ENCODE measurements around the gene BABAM1. TPM values are rescaled to one million over a fixed set of nuclear protein-coding genes. Genes with fewer than 3 reads are reported as not detected.

The BABAM1 gene
- total RNA-seq, 1 donor from 2014 or later: 125 TPM

DNA sequence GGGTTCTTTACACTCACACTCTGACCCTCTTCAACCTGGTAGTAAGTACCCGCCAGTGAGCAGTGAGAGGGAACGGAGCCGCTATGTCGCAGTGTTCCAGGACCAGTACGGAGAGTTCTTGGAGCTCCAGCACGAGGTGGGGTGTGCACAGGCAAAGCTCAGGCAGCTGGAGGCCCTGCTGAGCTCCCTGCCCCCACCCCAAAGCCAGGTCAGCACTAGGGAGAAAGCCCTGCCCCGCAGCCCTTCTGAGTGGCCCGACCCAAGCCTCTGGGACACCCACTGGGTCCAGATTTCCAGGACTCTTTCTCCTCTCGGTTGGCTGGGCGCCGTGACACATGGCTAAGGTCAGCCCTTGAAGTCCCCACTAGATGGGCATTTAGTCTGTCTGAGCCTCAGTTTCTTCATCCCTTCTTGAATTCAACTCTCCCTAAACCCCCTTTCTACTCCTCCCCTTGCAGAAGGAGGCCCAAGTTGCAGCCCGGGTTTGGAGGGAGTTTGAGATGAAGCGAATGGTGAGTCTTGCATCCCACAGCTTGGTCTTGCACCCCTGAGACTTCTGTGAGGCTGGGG lies 39.4 kb upstream of the BABAM1 start:
- no peak for DNase-seq (ENCODE audit: low read depth)
- peak overlapping the region; percentile 13 for H3K4me3 ChIP-seq (ENCODE audit: low read depth, low read length)
- TF ChIP-seq, protein P1, sequence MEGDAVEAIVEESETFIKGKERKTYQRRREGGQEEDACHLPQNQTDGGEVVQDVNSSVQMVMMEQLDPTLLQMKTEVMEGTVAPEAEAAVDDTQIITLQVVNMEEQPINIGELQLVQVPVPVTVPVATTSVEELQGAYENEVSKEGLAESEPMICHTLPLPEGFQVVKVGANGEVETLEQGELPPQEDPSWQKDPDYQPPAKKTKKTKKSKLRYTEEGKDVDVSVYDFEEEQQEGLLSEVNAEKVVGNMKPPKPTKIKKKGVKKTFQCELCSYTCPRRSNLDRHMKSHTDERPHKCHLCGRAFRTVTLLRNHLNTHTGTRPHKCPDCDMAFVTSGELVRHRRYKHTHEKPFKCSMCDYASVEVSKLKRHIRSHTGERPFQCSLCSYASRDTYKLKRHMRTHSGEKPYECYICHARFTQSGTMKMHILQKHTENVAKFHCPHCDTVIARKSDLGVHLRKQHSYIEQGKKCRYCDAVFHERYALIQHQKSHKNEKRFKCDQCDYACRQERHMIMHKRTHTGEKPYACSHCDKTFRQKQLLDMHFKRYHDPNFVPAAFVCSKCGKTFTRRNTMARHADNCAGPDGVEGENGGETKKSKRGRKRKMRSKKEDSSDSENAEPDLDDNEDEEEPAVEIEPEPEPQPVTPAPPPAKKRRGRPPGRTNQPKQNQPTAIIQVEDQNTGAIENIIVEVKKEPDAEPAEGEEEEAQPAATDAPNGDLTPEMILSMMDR (conservative IDR thresholded peaks at IDR 0.05; ENCODE audit: low read depth, low read length): no peak

DNA sequence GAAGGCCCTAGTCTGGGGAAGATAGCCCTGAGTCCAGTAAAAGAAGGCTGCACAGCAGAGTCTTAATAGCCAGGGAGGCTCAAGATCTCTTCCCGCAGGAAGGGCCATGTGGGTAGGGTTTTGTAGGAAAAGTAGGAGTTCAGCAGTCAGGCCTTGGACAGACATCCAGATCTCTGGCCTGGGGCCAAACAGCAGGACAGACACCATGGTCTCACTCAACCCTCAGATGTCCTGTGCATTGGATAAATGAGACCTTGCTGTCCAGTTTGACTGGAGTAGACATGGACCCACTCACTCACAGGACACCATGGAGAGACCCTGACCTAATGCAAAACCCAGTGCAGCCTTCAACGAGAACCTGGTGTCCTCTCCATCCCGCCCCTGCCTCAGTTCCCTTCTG lies 37.4 kb upstream of the BABAM1 start:
- TF ChIP-seq, protein P1 (conservative IDR thresholded peaks at IDR 0.05; ENCODE audit: low read depth, low read length): no peak
- DNase-seq (ENCODE audit: low read depth): no peak
- no peak overlapping the region for H3K4me3 ChIP-seq (ENCODE audit: low read depth, low read length)

DNA sequence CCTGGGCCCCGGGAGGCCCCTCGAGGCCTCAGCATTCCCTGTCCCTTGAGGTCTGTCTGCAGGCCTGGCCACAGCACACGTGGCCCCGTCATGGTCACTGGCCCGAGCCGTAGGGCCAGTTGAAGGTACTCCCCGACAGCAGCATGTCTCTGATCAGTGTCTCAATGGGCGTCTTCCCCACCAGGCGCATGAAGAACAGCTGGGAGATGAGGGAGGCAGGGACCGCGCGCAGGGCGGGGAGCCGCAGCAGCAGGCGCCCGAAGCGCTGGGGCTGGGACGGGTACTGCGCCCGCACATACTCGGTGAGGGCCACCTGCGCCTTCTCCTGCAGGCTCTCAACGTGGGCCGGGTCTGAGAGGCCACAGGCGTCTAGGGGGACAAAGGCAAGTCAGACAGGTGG lies 35.0 kb upstream of the BABAM1 start:
- DNase-seq (ENCODE audit: low read depth): no peak
- TF ChIP-seq, protein P1 (conservative IDR thresholded peaks at IDR 0.05; ENCODE audit: low read depth, low read length): no peak
- H3K4me3 ChIP-seq (ENCODE audit: low read depth, low read length): no peak overlapping the region

DNA sequence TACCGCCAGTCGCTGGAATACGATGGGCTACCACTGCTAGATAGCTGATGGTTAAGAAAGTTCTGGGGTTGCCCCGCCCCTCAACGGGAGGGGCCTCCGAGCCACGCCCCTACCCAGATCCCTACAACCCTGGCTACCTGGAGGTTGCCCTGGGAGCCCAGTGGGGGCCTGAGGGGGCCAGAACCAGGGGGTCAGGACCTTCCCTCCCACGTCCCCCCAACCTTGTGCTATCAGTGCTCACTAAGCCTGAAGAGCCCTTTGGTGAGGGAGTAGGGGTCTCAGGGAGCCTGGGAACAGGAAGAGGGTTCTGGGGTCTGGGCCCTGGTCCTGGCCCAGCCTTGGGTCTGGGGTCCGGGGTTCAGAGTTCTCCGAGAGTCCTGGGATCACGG lies 32.3 kb upstream of the BABAM1 start:
- TF ChIP-seq, protein P1 (conservative IDR thresholded peaks at IDR 0.05; ENCODE audit: low read depth, low read length): no peak
- no peak for DNase-seq (ENCODE audit: low read depth)
- H3K4me3 ChIP-seq (ENCODE audit: low read depth, low read length): peak overlapping the region; percentile 45

DNA sequence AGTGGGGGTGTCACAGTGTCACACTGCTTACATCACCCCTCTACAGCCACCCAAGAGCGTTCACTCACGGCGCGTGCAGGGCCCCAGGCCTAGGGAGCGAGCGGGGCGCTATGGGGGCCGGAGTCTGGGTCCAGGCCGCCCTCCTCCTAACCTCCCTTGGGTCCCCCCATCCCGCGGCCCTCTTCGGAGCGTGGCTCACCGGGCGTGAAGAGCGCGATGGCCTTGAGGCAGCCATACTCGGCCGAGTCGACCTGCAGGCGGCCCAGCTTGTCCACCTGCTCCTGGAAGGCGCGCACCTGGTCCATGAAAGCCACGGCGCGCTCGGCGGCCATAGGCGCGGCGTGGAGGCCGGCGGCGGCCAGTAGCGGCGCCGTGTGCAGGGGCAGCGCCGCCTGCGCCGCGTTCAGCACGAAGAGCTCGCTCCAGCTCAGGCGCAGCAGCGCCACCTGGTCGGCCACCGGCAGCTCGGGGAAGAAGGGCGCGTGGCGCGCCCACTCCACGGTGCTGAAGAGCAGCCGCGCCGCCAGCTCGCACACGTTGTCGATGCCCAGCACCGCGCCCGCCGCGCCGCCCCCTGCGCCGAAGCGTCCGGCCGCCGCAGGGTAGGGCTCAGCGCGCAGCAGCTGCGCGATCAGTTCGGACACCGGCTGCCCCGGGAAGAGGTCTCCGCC lies 31.8 kb upstream of the BABAM1 start:
- no peak for DNase-seq (ENCODE audit: low read depth)
- TF ChIP-seq, protein P1 (conservative IDR thresholded peaks at IDR 0.05; ENCODE audit: low read depth, low read length): no peak
- H3K4me3 ChIP-seq (ENCODE audit: low read depth, low read length): peak overlapping the region; percentile 45

DNA sequence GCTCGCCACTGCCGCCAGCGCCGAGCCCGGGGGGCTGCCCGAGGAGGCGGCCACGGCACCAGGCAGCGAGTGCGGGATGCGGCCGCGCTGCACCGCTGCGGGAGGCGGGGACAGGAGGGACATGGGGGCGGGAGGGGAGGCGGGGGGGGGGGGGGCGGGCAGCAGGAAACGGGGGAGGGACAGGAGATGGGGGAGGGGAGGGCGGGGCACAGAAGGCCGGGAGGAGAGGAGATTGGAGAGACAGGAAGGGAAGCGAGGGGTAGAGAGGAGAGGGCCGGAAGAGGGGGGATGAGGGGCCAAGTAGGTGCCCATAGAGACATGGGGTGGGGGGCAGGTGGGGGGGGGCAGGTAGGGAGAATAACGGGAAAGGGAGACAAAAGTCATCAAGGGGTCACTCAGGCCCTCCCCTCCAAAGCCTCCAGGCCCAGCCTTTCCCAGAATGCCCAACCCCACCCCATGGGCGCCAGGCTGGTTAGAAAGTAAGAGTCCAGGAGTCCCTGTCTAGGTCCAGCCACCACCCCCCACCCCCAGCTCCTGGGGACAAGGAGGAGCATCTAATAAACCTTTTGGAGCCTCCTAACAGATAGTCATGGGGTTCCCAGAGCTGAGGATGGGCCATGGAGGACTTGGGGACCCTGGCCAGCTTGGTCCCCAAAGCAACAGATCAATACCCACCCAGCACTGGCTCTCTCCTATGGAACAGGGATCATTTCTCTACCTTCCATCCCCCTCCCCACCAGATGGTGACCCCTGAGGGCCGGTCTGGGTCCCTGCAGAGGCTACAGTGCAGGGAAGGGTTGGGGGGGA lies 31.1 kb upstream of the BABAM1 start:
- TF ChIP-seq, protein P1 (conservative IDR thresholded peaks at IDR 0.05; ENCODE audit: low read depth, low read length): no peak
- H3K4me3 ChIP-seq (ENCODE audit: low read depth, low read length): no peak overlapping the region
- DNase-seq (ENCODE audit: low read depth): no peak
